ENCODE results near the gene SLCO1B1.

DNA sequence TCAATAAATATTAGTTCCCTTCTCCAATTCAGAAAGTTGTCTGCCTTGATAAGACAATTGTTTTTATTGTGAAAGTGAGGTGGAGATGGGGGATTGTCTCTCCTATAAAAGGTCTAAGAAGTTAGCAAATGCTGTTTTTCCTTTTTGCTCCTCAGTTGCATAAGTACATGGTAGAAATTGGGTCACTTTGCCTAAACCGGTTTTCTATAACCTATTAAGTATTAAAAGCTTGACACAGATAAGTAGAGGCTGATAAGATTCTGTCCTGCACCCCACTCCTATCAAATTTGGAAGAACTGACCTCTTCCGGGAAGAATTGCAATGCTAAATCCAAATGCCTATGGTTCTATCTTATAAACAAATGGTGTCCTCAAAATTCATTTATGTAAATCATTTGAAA lies 7.0 kb downstream of the SLCO1B1 start:
- no peak for TF ChIP-seq EZH2 (IDR thresholded peaks at IDR 0.05; ENCODE audit: borderline replicate concordance, low read length)
- TF ChIP-seq, protein P1, sequence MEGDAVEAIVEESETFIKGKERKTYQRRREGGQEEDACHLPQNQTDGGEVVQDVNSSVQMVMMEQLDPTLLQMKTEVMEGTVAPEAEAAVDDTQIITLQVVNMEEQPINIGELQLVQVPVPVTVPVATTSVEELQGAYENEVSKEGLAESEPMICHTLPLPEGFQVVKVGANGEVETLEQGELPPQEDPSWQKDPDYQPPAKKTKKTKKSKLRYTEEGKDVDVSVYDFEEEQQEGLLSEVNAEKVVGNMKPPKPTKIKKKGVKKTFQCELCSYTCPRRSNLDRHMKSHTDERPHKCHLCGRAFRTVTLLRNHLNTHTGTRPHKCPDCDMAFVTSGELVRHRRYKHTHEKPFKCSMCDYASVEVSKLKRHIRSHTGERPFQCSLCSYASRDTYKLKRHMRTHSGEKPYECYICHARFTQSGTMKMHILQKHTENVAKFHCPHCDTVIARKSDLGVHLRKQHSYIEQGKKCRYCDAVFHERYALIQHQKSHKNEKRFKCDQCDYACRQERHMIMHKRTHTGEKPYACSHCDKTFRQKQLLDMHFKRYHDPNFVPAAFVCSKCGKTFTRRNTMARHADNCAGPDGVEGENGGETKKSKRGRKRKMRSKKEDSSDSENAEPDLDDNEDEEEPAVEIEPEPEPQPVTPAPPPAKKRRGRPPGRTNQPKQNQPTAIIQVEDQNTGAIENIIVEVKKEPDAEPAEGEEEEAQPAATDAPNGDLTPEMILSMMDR (IDR thresholded peaks at IDR 0.05; ENCODE audit: low read length): no peak
